Measurements from ENCODE around the gene USP6NL.

The USP6NL gene

GRCh38 chr10:11615396-11615795 lies 3.9 kb upstream of the USP6NL start:
- no peak for DNase-seq

- no peak for DNase-seq
These were observed 861 bp upstream of the USP6NL start for GRCh38 chr10:11612021-11613001.

- DNase-seq: no peak
These were observed 613 bp downstream of the USP6NL start for GRCh38 chr10:11610826-11611247.

- DNase-seq: no peak
These were observed 1.2 kb downstream of the USP6NL start for GRCh38 chr10:11610166-11610825.

GRCh38 chr10:11609492-11610093 lies 1.9 kb downstream of the USP6NL start:
- DNase-seq: no peak

GRCh38 chr10:11609052-11609451 lies 2.4 kb downstream of the USP6NL start:
- no peak for DNase-seq

- DNase-seq: no peak
These were observed 3.1 kb downstream of the USP6NL start for GRCh38 chr10:11608159-11609013.

GRCh38 chr10:11605807-11606408 lies 5.5 kb downstream of the USP6NL start:
- DNase-seq: no peak

- no peak for DNase-seq
These were observed 6.4 kb downstream of the USP6NL start for GRCh38 chr10:11604865-11605650.

GRCh38 chr10:11603741-11604140 lies 7.7 kb downstream of the USP6NL start:
- no peak for DNase-seq

- DNase-seq: no peak
These were observed 8.4 kb downstream of the USP6NL start for GRCh38 chr10:11602919-11603523.

GRCh38 chr10:11602358-11602757 lies 9.1 kb downstream of the USP6NL start:
- no peak for DNase-seq

GRCh38 chr10:11601670-11602069 lies 9.8 kb downstream of the USP6NL start:
- DNase-seq: no peak

GRCh38 chr10:11600280-11600679 lies 11.2 kb downstream of the USP6NL start:
- no peak for DNase-seq

- no peak for DNase-seq
These were observed 12.6 kb downstream of the USP6NL start for GRCh38 chr10:11598712-11599397.

- DNase-seq: no peak
These were observed 14.0 kb downstream of the USP6NL start for GRCh38 chr10:11597470-11597869.

- DNase-seq: no peak
These were observed 16.1 kb downstream of the USP6NL start for GRCh38 chr10:11595395-11595692.

- DNase-seq: no peak
These were observed 16.7 kb downstream of the USP6NL start for GRCh38 chr10:11594589-11595394.

GRCh38 chr10:11593612-11594011 lies 17.8 kb downstream of the USP6NL start:
- no peak for DNase-seq

- no peak for DNase-seq
These were observed 21.7 kb downstream of the USP6NL start for GRCh38 chr10:11589738-11590137.

Measured in NCI-H2107 (cell line).